ENCODE results near the gene CYFIP1.

CYFIP1 gene

GRCh38 chr15:22831473-22831872 lies 148.7 kb downstream of the CYFIP1 start:
- DNase-seq (ENCODE audit: low spot score in 2 of 2) = no peak
- ATAC-seq = no peak
- Mint-ChIP-seq H3K36me3 (peaks cover 13% of the 10 kb centered on the region), H3K9me3 (peaks cover 3% of the 10 kb centered on the region), H3K4me3 (no peak overlapping the region), H3K27ac (no peak overlapping the region), H3K4me1 (no peaks in the 10 kb centered on the region)

- Mint-ChIP-seq H3K9me3 (no peaks in the 10 kb centered on the region), H3K4me3 (no peak overlapping the region), H3K4me1 (no peaks in the 10 kb centered on the region), H3K36me3 (peaks cover 55% of the 10 kb centered on the region), H3K27ac (no peak overlapping the region)
- ATAC-seq = no peak
- DNase-seq (ENCODE audit: low spot score in 2 of 2) = no peak
Observed at GRCh38 chr15:22827125-22827524, 153.0 kb downstream of the CYFIP1 start.

- DNase-seq (ENCODE audit: low spot score in 2 of 2) (no peak), ATAC-seq (no peak)
- no peaks in the 10 kb centered on the region for H3K4me1 Mint-ChIP-seq
- no peak overlapping the region for H3K27ac Mint-ChIP-seq
- peaks cover 85% of the 10 kb centered on the region for H3K36me3 Mint-ChIP-seq
- no peaks in the 10 kb centered on the region for H3K9me3 Mint-ChIP-seq
- no peak overlapping the region for H3K4me3 Mint-ChIP-seq
Observed at GRCh38 chr15:22823495-22824128, 156.6 kb downstream of the CYFIP1 start.

- Mint-ChIP-seq H3K9me3 (no peaks in the 10 kb centered on the region), H3K36me3 (peaks cover 81% of the 10 kb centered on the region), H3K4me3 (no peak overlapping the region), H3K4me1 (no peaks in the 10 kb centered on the region), H3K27ac (peak overlapping the region; percentile 65)
- DNase-seq (ENCODE audit: low spot score in 2 of 2) (no peak), ATAC-seq (no peak)
Observed at GRCh38 chr15:22819651-22820050, 160.5 kb downstream of the CYFIP1 start.

Measured in stimulated activated effector memory CD8-positive, alpha-beta T cell treated with anti-CD3 and anti-CD28 coated beads, Interleukin-12 subunit alpha, Interleukin-12 subunit beta, amount 100 ng/mL, for 72 hours (primary cell).